GM12878 (cell line): ENCODE results near the gene NRXN3. TPM values are rescaled to one million over a fixed set of nuclear protein-coding genes. Genes with fewer than 3 reads are reported as not detected.

Source experiments
- ATAC-seq: fragments of 200-7000 bp; cut with Tn5 transposase; 3 replicates; pipeline ENCODE4 v1.9.1; 2020; ENCODE audit warnings: mild to moderate bottlenecking, moderate library complexity
- BruUV-seq: library from RNA; stranded (reverse); fragments of 400-500 nt; replicated peaks from 2 replicates; lab custom pipeline; 2021; lab: Mats Ljungman, UMichigan
- CTCF ChIA-PET: fragments of 300-600 bp; sonication (Branson Sonifier 250); formaldehyde crosslinking; extraction: SDS; loops from one replicate; lab custom pipeline; 2021; ENCODE audit warnings: inconsistent platforms; lab: Yijun Ruan, JAX
- POLR2A ChIA-PET: fragments of 350-600 bp; formaldehyde crosslinking; extraction: SDS; loops from one replicate; lab custom pipeline; 2021; ENCODE audit warnings: inconsistent platforms; lab: Charles Lee
- RAD21 ChIA-PET: fragments of 300-600 bp; sonication (Branson Sonifier 250); formaldehyde crosslinking; loops from one replicate; lab custom pipeline; 2023; ENCODE audit warnings: antibody characterized with exemption; ENCODE audit not compliant: unreplicated experiment; lab: Charles Lee
- SMC1A ChIA-PET: fragments of 300-600 bp; sonication (Branson Sonifier 250); formaldehyde crosslinking; loops from one replicate; lab custom pipeline; 2023; ENCODE audit not compliant: unreplicated experiment, uncharacterized antibody; lab: Charles Lee
- DNase-seq: peaks from one replicate; pipeline ENCODE4 v3.0.0-alpha.2; 2011; ENCODE audit warnings: low read depth, low spot score
- FAIRE-seq: peaks from 3 replicates; lab custom pipeline; 2011; peaks lifted over from hg19 to GRCh38; lab: Jason Lieb, UNC
- H2AFZ ChIP-seq: 2 replicates; pipeline ENCODE4 v1.6.0; 2011; ENCODE audit warnings: low read depth, low read length, control low read depth; ENCODE audit not compliant: control insufficient read depth
- H3K27ac ChIP-seq: 2 replicates; pipeline ENCODE4 v1.5.1; 2011; ENCODE audit warnings: control low read depth; ENCODE audit not compliant: control insufficient read depth, insufficient read depth
- H3K27me3 ChIP-seq, 2 experiments: replicated peaks in 1 of 2; 2 replicates each; pipeline versions ENCODE4 v1.6.0 to v1.6.1; 2011; ENCODE audit warnings: low read length in 1 of 2; ENCODE audit not compliant: control insufficient read depth in 2 of 2, insufficient read depth in 2 of 2
- H3K36me3 ChIP-seq, 2 experiments: 2 replicates each; pipeline ENCODE4 v1.5.1; 2011; ENCODE audit warnings: low read length in 1 of 2; ENCODE audit not compliant: control insufficient read depth in 2 of 2, insufficient read depth in 2 of 2
- H3K4me1 ChIP-seq: 2 replicates; pipeline ENCODE4 v1.6.1; 2011; ENCODE audit warnings: mild to moderate bottlenecking, low read length, moderate library complexity, mixed read lengths; ENCODE audit not compliant: control insufficient read depth, insufficient read depth
- H3K4me2 ChIP-seq: 2 replicates; pipeline ENCODE4 v1.6.0; 2011; ENCODE audit warnings: control low read depth; ENCODE audit not compliant: control insufficient read depth, insufficient read depth
- H3K4me3 ChIP-seq: fragments of 200-600 bp; sonication (generic); 2 replicates; pipeline ENCODE4 v1.5.1; 2016
- H3K79me2 ChIP-seq: 2 replicates; pipeline ENCODE4 v1.6.0; 2011; ENCODE audit warnings: low read length; ENCODE audit not compliant: control insufficient read depth, insufficient read depth
- H3K9ac ChIP-seq: 2 replicates; pipeline ENCODE4 v1.8.0; 2011; ENCODE audit warnings: low read length, control low read depth, mixed read lengths; ENCODE audit not compliant: control insufficient read depth, insufficient read depth
- H3K9me3 ChIP-seq: replicated peaks from 3 replicates; pipeline ENCODE4 v1.5.1; 2011; ENCODE audit warnings: mild to moderate bottlenecking, low read length; ENCODE audit not compliant: control insufficient read depth, insufficient read depth
- H4K20me1 ChIP-seq: 2 replicates; pipeline ENCODE4 v1.6.0; 2011; ENCODE audit not compliant: control insufficient read depth, insufficient read depth
- ATF2 ChIP-seq: IDR thresholded peaks from 2 replicates; pipeline ENCODE4 v1.6.1; 2012; ENCODE audit warnings: low read length, inconsistent platforms
- CREB1 ChIP-seq: IDR thresholded peaks from 2 replicates; pipeline ENCODE4 v1.6.1; 2012; ENCODE audit warnings: low read depth, mild to moderate bottlenecking, inconsistent platforms
- E2F8 ChIP-seq: fragments of 450-650 bp; IDR thresholded peaks from 2 replicates; pipeline ENCODE4 v1.6.1; 2018; ENCODE audit warnings: mild to moderate bottlenecking, low read depth, moderate library complexity; ENCODE audit not compliant: partially characterized antibody
- ELK1 ChIP-seq: IDR thresholded peaks from 2 replicates; pipeline ENCODE4 v1.6.1; 2012; ENCODE audit warnings: low read depth, low read length, improper control_type of control experiment
- RELA ChIP-seq: fragments of 450-650 bp; IDR thresholded peaks from 2 replicates; pipeline ENCODE4 v1.8.0; 2014; ENCODE audit warnings: borderline replicate concordance; ENCODE audit not compliant: partially characterized antibody
- SIN3A ChIP-seq: IDR thresholded peaks from 2 replicates; pipeline ENCODE4 v1.6.1; 2012; ENCODE audit warnings: low read depth, low read length, improper control_type of control experiment
- ZNF217 ChIP-seq: fragments of 450-650 bp; IDR thresholded peaks from 2 replicates; pipeline ENCODE4 v1.6.1; 2017; ENCODE audit warnings: antibody characterized with exemption, mild to moderate bottlenecking
- WGBS: methylation state at CpG from one replicate; pipeline ENCODE4 v1.1.6; 2016; ENCODE audit warnings: low lambda C conversion rate; ENCODE audit not compliant: insufficient replicate concordance, insufficient coverage; ENCODE audit errors: missing lambda C conversion rate; 5-methylcytosine and 5-hydroxymethylcytosine counted together
- in situ Hi-C: fragments of 300-500 bp; cut with MboI; formaldehyde crosslinking; loops from 9 replicates; pipeline ENCODE4 v1.14.3; 2018; ENCODE audit warnings: mixed read lengths
- intact Hi-C: fragments of 100-400 bp; cut with micrococcal nuclease; formaldehyde crosslinking; loops from one replicate; pipeline ENCODE4 v1.14.2; 2022; ENCODE audit not compliant: unreplicated experiment
- polyA plus RNA-seq, 11 experiments: library from polyadenylated mRNA; depleted of rRNA in 4 of 11; unstranded in 6 of 11; stranded (reverse) in 5 of 11; fragments of >200 nt; fragmentation: Nextera tagmentation in 4 of 11; fragmentation: Illumina TruSeq in 1 of 11; extraction: Ambion mirVana in 4 of 11; extraction: Trizol in 1 of 11; gene quantifications; 1 replicate in 1 of 11; 2 replicates in 10 of 11; pipeline versions ENCODE4 v1.2.1 to v1.2.3, GENCODE V29; 2011 to 2016; ENCODE audit warnings: inconsistent platforms in 2 of 11, missing spikeins in 2 of 11, low read depth in 1 of 11
- total RNA-seq, 4 experiments: library from RNA; depleted of rRNA in 3 of 4; stranded (reverse); fragments of >200 nt in 3 of 4; fragmentation: Illumina TruSeq in 1 of 4; extraction: Trizol in 1 of 4; gene quantifications; 2 replicates each; pipeline versions ENCODE4 v1.2.1 to v1.2.3, GENCODE V29; 2013 to 2021
- TF ChIP-seq, protein P1 (sequence below): fragments of 450-650 bp; IDR thresholded peaks from 2 replicates; pipeline ENCODE4 v1.6.1; 2014; ENCODE audit warnings: mild to moderate bottlenecking
- TF ChIP-seq, protein P2 (sequence below): fragments of 450-650 bp; IDR thresholded peaks from 2 replicates; pipeline ENCODE4 v1.6.1; 2017; ENCODE audit warnings: low read depth, mild to moderate bottlenecking, moderate library complexity
- TF ChIP-seq, protein P3 (sequence below): fragments of 450-650 bp; formaldehyde crosslinking; IDR thresholded peaks from 2 replicates; pipeline ENCODE4 v1.5.0; 2022; ENCODE audit warnings: mild to moderate bottlenecking, missing genetic modification characterization

The NRXN3 gene
- total and polyA plus RNA-seq, 10 of the 15 experiments (the other 5 are each of a cell fraction or from before 2014, with no cell fraction given): 0.52 to 3.3 (median 1.4) TPM

DNA sequence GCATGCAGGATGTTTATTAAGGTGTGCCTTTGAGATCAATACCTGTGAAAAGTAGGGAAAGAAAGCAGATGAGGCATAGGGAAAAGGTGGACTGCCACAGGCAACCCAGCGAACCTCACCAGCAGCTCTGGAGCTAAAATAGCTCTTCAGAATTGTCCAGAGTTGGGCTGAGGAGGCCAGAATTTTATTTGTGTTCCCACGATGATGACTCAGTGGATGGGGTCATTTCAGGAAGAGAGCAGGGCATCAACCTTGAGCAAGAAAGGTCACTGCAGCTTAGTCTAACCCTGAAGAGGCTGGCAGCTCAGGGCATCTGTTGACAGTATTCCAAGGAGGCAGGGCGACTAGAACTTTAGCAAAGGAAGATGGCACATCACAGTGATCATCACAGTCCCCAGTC is 1345.0 kb downstream of the NRXN3 start:
- SMC1A ChIA-PET: no interaction called here
- no peak for DNase-seq
- CTCF ChIA-PET: no interaction called here

More for the DNA sequence above, 1345.0 kb downstream of the NRXN3 start:
- no TSS peak for BruUV-seq
- no peak overlapping the region for H3K9ac ChIP-seq
- H3K4me1 ChIP-seq: no peaks in the 10 kb centered on the region
- no peaks in the 10 kb centered on the region for H4K20me1 ChIP-seq
- no peak overlapping the region for H2AFZ ChIP-seq
- intact Hi-C loops: no loop called here
- H3K4me3 ChIP-seq: no peak overlapping the region
- ATAC-seq: no peak
- H3K4me2 ChIP-seq: no peak overlapping the region
- 0% methylated on average over 3 of the region's 3 CpGs for WGBS
- no peak overlapping the region for H3K27ac ChIP-seq
- no peak for TF ChIP-seq ELK1
- TF ChIP-seq RELA: no peak
- TF ChIP-seq, protein P1, sequence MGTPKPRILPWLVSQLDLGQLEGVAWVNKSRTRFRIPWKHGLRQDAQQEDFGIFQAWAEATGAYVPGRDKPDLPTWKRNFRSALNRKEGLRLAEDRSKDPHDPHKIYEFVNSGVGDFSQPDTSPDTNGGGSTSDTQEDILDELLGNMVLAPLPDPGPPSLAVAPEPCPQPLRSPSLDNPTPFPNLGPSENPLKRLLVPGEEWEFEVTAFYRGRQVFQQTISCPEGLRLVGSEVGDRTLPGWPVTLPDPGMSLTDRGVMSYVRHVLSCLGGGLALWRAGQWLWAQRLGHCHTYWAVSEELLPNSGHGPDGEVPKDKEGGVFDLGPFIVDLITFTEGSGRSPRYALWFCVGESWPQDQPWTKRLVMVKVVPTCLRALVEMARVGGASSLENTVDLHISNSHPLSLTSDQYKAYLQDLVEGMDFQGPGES: no peak
- no peak for TF ChIP-seq E2F8
- no peak for TF ChIP-seq CREB1
- TF ChIP-seq ATF2: no peak
- TF ChIP-seq, protein P2, sequence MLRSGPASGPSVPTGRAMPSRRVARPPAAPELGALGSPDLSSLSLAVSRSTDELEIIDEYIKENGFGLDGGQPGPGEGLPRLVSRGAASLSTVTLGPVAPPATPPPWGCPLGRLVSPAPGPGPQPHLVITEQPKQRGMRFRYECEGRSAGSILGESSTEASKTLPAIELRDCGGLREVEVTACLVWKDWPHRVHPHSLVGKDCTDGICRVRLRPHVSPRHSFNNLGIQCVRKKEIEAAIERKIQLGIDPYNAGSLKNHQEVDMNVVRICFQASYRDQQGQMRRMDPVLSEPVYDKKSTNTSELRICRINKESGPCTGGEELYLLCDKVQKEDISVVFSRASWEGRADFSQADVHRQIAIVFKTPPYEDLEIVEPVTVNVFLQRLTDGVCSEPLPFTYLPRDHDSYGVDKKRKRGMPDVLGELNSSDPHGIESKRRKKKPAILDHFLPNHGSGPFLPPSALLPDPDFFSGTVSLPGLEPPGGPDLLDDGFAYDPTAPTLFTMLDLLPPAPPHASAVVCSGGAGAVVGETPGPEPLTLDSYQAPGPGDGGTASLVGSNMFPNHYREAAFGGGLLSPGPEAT: no peak
- TF ChIP-seq ZNF217: no peak
- TF ChIP-seq, protein P3, sequence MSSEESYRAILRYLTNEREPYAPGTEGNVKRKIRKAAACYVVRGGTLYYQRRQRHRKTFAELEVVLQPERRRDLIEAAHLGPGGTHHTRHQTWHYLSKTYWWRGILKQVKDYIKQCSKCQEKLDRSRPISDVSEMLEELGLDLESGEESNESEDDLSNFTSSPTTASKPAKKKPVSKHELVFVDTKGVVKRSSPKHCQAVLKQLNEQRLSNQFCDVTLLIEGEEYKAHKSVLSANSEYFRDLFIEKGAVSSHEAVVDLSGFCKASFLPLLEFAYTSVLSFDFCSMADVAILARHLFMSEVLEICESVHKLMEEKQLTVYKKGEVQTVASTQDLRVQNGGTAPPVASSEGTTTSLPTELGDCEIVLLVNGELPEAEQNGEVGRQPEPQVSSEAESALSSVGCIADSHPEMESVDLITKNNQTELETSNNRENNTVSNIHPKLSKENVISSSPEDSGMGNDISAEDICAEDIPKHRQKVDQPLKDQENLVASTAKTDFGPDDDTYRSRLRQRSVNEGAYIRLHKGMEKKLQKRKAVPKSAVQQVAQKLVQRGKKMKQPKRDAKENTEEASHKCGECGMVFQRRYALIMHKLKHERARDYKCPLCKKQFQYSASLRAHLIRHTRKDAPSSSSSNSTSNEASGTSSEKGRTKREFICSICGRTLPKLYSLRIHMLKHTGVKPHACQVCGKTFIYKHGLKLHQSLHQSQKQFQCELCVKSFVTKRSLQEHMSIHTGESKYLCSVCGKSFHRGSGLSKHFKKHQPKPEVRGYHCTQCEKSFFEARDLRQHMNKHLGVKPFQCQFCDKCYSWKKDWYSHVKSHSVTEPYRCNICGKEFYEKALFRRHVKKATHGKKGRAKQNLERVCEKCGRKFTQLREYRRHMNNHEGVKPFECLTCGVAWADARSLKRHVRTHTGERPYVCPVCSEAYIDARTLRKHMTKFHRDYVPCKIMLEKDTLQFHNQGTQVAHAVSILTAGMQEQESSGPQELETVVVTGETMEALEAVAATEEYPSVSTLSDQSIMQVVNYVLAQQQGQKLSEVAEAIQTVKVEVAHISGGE: no peak
- no peak for TF ChIP-seq SIN3A
- H3K9me3 ChIP-seq: no peaks in the 10 kb centered on the region
- no peaks in the 10 kb centered on the region for H3K27me3 ChIP-seq
- no peaks in the 10 kb centered on the region for H3K79me2 ChIP-seq
- no peak for FAIRE-seq
- in situ Hi-C loops: no loop called here
- ChIA-PET RAD21 (no interaction called here), POLR2A (no interaction called here)
- no peaks in the 10 kb centered on the region for H3K36me3 ChIP-seq
